Measurements from ENCODE around the gene EIF3M. TPM values are rescaled to one million over a fixed set of nuclear protein-coding genes. Genes with fewer than 3 reads are reported as not detected.
A peak's percentile ranks its signal among the peaks of the same experiment; 100 is the strongest.

EIF3M gene
- total RNA-seq, 1 experiment from 2014 or later = 275 TPM

GRCh38 chr11:32576456-32576855, 7.2 kb upstream of the EIF3M start:
- intact Hi-C loops (cut with micrococcal nuclease; ENCODE audit: unreplicated experiment) = no loop called here
- Mint-ChIP-seq H3K9me3 (ENCODE audit: low read depth, unreplicated experiment) (no peaks in the 10 kb centered on the region), H3K4me3 (ENCODE audit: low read depth, unreplicated experiment) (no peak overlapping the region), H3K27me3 (ENCODE audit: unreplicated experiment) (peaks cover 12% of the 10 kb centered on the region), H3K27ac (ENCODE audit: unreplicated experiment) (no peak overlapping the region), H3K4me1 (ENCODE audit: low read depth, unreplicated experiment) (no peaks in the 10 kb centered on the region), H3K36me3 (ENCODE audit: insufficient read depth, unreplicated experiment) (no peaks in the 10 kb centered on the region)
- TF ChIP-seq, protein P1, sequence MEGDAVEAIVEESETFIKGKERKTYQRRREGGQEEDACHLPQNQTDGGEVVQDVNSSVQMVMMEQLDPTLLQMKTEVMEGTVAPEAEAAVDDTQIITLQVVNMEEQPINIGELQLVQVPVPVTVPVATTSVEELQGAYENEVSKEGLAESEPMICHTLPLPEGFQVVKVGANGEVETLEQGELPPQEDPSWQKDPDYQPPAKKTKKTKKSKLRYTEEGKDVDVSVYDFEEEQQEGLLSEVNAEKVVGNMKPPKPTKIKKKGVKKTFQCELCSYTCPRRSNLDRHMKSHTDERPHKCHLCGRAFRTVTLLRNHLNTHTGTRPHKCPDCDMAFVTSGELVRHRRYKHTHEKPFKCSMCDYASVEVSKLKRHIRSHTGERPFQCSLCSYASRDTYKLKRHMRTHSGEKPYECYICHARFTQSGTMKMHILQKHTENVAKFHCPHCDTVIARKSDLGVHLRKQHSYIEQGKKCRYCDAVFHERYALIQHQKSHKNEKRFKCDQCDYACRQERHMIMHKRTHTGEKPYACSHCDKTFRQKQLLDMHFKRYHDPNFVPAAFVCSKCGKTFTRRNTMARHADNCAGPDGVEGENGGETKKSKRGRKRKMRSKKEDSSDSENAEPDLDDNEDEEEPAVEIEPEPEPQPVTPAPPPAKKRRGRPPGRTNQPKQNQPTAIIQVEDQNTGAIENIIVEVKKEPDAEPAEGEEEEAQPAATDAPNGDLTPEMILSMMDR (IDR thresholded peaks at IDR 0.05; ENCODE audit: unreplicated experiment) = no peak
- no TSS peak for BruUV-seq (replicated peaks)
- CTCF ChIA-PET = no interaction called here
- no peak for DNase-seq

GRCh38 chr11:32580967-32581366, 2.7 kb upstream of the EIF3M start:
- Mint-ChIP-seq H3K27me3 (ENCODE audit: unreplicated experiment) (no peaks in the 10 kb centered on the region), H3K4me1 (ENCODE audit: low read depth, unreplicated experiment) (no peaks in the 10 kb centered on the region), H3K27ac (ENCODE audit: unreplicated experiment) (no peak overlapping the region), H3K9me3 (ENCODE audit: low read depth, unreplicated experiment) (no peaks in the 10 kb centered on the region), H3K4me3 (ENCODE audit: low read depth, unreplicated experiment) (no peak overlapping the region), H3K36me3 (ENCODE audit: insufficient read depth, unreplicated experiment) (peaks cover 27% of the 10 kb centered on the region)
- no TSS peak for BruUV-seq (replicated peaks)
- CTCF ChIA-PET = no interaction called here
- TF ChIP-seq, protein P1 (IDR thresholded peaks at IDR 0.05; ENCODE audit: unreplicated experiment) = no peak
- no peak for DNase-seq
- intact Hi-C loops (cut with micrococcal nuclease; ENCODE audit: unreplicated experiment) = no loop called here

DNA sequence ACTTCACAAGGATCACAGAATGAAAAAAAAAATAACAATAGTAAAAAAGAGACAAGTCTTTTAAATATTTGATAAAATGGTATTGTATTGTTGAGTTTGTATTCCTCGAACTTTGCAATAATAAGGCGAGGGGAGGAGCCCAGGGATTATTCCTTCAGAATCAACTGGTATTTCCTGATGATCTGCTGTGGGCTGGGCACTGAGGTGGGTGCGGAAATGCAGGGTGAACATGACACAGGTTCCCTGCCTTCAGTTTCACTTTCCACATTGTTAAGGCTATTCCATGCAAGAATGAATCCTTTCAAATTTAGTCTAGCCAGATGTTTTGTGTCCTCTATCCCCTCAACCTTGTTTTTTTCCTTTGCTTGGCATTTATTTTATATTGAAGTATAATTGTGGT, 2.1 kb upstream of the EIF3M start:
- DNase-seq = no peak
- no peaks in the 10 kb centered on the region for H3K9me3 Mint-ChIP-seq (ENCODE audit: low read depth, unreplicated experiment)
- intact Hi-C loops (cut with micrococcal nuclease; ENCODE audit: unreplicated experiment) = no loop called here
- peaks cover 30% of the 10 kb centered on the region for H3K36me3 Mint-ChIP-seq (ENCODE audit: insufficient read depth, unreplicated experiment)
- BruUV-seq (replicated peaks) = no TSS peak
- no peaks in the 10 kb centered on the region for H3K27me3 Mint-ChIP-seq (ENCODE audit: unreplicated experiment)
- TF ChIP-seq, protein P1 (IDR thresholded peaks at IDR 0.05; ENCODE audit: unreplicated experiment) = no peak
- CTCF ChIA-PET = interaction anchor here (0.7 kb wide), 1 partner anchor 1693 kb away, joined by 3 read pairs; no protein-coding TSS in a partner anchor
- H3K27ac Mint-ChIP-seq (ENCODE audit: unreplicated experiment) = no peak overlapping the region
- no peaks in the 10 kb centered on the region for H3K4me1 Mint-ChIP-seq (ENCODE audit: low read depth, unreplicated experiment)
- no peak overlapping the region for H3K4me3 Mint-ChIP-seq (ENCODE audit: low read depth, unreplicated experiment)

GRCh38 chr11:32584921-32585320, 1.3 kb downstream of the EIF3M start:
- H3K9me3 Mint-ChIP-seq (ENCODE audit: low read depth, unreplicated experiment) = no peaks in the 10 kb centered on the region
- TSS peak; percentile 51 for BruUV-seq (replicated peaks)
- TF ChIP-seq, protein P1 (IDR thresholded peaks at IDR 0.05; ENCODE audit: unreplicated experiment) = no peak
- H3K4me1 Mint-ChIP-seq (ENCODE audit: low read depth, unreplicated experiment) = no peaks in the 10 kb centered on the region
- intact Hi-C loops (cut with micrococcal nuclease; ENCODE audit: unreplicated experiment) = loop anchor here (5.0 kb wide), 1 partner anchor 122 kb away; no protein-coding TSS in a partner anchor
- H3K4me3 Mint-ChIP-seq (ENCODE audit: low read depth, unreplicated experiment) = peak overlapping the region; percentile 98
- CTCF ChIA-PET = no interaction called here
- no peaks in the 10 kb centered on the region for H3K27me3 Mint-ChIP-seq (ENCODE audit: unreplicated experiment)
- H3K27ac Mint-ChIP-seq (ENCODE audit: unreplicated experiment) = peak overlapping the region; percentile 94
- H3K36me3 Mint-ChIP-seq (ENCODE audit: insufficient read depth, unreplicated experiment) = peaks cover 36% of the 10 kb centered on the region
- DNase-seq = no peak
